ENCODE data around the gene ARMC5. TPM values are rescaled to one million over a fixed set of nuclear protein-coding genes. Genes with fewer than 3 reads are reported as not detected.

Gene ARMC5
- total and polyA plus RNA-seq, 9 of the 15 experiments (the other 6 are each of a cell fraction or from before 2014, with no cell fraction given), result 0.11 to 13.5 (median 2.1) TPM

DNA sequence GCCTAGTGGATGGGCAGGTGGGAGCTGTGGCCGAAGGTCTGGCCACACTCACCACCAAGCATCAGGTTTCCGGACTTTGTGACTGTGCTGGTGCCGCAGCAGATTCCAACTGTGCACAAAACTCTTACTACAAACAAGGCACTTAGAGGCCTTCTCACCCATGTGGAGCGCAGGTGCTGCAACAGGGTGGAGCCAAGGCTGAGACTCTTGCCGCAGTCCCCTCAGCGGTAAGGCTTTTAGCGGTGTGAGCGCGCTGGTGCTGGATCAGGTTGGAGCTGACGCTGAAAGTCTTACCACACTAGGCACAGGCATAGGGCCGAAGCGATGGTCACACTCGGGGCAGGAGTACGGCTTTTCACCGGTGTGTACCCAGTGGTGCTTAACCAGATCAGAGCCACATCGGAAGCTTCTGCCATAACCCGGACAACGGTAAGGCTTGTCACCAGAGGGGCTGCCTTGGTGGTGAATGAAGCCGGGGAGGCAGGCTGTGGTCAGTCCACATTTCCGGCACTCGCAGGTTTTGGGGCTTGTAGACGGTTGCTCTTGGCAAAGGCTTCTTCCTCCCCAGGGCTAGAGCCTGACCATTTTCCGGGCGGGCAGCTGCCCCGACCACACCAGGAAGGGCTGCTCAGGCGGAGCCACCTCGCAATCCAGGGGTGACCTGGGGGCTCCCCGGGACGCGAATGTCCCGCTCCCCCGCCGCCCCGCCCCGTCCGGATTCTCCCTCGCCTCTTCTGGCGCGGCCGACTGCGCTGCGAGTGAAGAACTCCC, 1.0 kb upstream of the ARMC5 start (continued):
- TF ChIP-seq MAZ (CRISPR knock-in tag; conservative IDR thresholded peaks at IDR 0.05 in 1 of 2, IDR thresholded peaks at IDR 0.05 in 1 of 2) (peak in 1 of 2 experiments; percentile 9; a peak in 1 of 4 replicates), CEBPG (CRISPR knock-in tag; IDR thresholded peaks at IDR 0.05) (peak; percentile 26; the same call in 1 of the 2 replicates), CEBPG (tag; conservative IDR thresholded peaks at IDR 0.05 in 1 of 2, IDR thresholded peaks at IDR 0.05 in 1 of 2) (no peak), ZZZ3 (IDR thresholded peaks at IDR 0.05) (no peak), HDAC1 (IDR thresholded peaks at IDR 0.05) (peak in 1 of 2 experiments; percentile 50; a peak in 1 of 4 replicates), ZNF785 (CRISPR knock-in tag; IDR thresholded peaks at IDR 0.05) (no peak), GATAD2A (IDR thresholded peaks at IDR 0.05) (no peak), HDAC2 (IDR thresholded peaks at IDR 0.05) (peak; percentile 22; the same call in 1 of the 2 replicates), NONO (IDR thresholded peaks at IDR 0.05; ENCODE audit: low read depth in 2 of 2, low read length in 1 of 2) (peak in 1 of 2 experiments; percentile 94; a peak in 2 of 4 replicates), CREB1 (IDR thresholded peaks at IDR 0.05) (no peak), CREB1 (CRISPR knock-in tag; IDR thresholded peaks at IDR 0.05) (peak; percentile 38; the same call in 1 of the 2 replicates), HNRNPUL1 (IDR thresholded peaks at IDR 0.05; ENCODE audit: low read length) (no peak), TAF1 (IDR thresholded peaks at IDR 0.05; ENCODE audit: control insufficient read depth, extremely low read depth, insufficient read depth, low read length, severe bottlenecking) (peak; percentile 61), NRF1 (conservative IDR thresholded peaks at IDR 0.05 in 1 of 2, IDR thresholded peaks at IDR 0.05 in 1 of 2) (peak; percentile 49 to 67; a peak in 3 of 4 replicates), L3MBTL2 (IDR thresholded peaks at IDR 0.05) (peak; percentile 70), ZNF12 (CRISPR knock-in tag; IDR thresholded peaks at IDR 0.05) (0 out of 2 replicates have a peak, but pooled peaks have one; percentile 49), GABPB2 (CRISPR knock-in tag; conservative IDR thresholded peaks at IDR 0.05) (no peak)
- TF ChIP-seq, protein P1, sequence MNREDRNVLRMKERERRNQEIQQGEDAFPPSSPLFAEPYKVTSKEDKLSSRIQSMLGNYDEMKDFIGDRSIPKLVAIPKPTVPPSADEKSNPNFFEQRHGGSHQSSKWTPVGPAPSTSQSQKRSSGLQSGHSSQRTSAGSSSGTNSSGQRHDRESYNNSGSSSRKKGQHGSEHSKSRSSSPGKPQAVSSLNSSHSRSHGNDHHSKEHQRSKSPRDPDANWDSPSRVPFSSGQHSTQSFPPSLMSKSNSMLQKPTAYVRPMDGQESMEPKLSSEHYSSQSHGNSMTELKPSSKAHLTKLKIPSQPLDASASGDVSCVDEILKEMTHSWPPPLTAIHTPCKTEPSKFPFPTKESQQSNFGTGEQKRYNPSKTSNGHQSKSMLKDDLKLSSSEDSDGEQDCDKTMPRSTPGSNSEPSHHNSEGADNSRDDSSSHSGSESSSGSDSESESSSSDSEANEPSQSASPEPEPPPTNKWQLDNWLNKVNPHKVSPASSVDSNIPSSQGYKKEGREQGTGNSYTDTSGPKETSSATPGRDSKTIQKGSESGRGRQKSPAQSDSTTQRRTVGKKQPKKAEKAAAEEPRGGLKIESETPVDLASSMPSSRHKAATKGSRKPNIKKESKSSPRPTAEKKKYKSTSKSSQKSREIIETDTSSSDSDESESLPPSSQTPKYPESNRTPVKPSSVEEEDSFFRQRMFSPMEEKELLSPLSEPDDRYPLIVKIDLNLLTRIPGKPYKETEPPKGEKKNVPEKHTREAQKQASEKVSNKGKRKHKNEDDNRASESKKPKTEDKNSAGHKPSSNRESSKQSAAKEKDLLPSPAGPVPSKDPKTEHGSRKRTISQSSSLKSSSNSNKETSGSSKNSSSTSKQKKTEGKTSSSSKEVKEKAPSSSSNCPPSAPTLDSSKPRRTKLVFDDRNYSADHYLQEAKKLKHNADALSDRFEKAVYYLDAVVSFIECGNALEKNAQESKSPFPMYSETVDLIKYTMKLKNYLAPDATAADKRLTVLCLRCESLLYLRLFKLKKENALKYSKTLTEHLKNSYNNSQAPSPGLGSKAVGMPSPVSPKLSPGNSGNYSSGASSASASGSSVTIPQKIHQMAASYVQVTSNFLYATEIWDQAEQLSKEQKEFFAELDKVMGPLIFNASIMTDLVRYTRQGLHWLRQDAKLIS (CRISPR knock-in tag; IDR thresholded peaks at IDR 0.05), result 0 out of 2 replicates have a peak, but pooled peaks have one; percentile 8
- TF ChIP-seq, protein P2, sequence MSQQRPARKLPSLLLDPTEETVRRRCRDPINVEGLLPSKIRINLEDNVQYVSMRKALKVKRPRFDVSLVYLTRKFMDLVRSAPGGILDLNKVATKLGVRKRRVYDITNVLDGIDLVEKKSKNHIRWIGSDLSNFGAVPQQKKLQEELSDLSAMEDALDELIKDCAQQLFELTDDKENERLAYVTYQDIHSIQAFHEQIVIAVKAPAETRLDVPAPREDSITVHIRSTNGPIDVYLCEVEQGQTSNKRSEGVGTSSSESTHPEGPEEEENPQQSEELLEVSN (IDR thresholded peaks at IDR 0.05; ENCODE audit: borderline replicate concordance in 1 of 2, extremely low read depth in 1 of 2, insufficient read depth in 1 of 2, insufficient read length in 1 of 2, low read depth in 1 of 2, low read length in 1 of 2, poor library complexity in 1 of 2, severe bottlenecking in 1 of 2), result peak in 1 of 2 experiments; percentile 51
- TF ChIP-seq, protein P3, sequence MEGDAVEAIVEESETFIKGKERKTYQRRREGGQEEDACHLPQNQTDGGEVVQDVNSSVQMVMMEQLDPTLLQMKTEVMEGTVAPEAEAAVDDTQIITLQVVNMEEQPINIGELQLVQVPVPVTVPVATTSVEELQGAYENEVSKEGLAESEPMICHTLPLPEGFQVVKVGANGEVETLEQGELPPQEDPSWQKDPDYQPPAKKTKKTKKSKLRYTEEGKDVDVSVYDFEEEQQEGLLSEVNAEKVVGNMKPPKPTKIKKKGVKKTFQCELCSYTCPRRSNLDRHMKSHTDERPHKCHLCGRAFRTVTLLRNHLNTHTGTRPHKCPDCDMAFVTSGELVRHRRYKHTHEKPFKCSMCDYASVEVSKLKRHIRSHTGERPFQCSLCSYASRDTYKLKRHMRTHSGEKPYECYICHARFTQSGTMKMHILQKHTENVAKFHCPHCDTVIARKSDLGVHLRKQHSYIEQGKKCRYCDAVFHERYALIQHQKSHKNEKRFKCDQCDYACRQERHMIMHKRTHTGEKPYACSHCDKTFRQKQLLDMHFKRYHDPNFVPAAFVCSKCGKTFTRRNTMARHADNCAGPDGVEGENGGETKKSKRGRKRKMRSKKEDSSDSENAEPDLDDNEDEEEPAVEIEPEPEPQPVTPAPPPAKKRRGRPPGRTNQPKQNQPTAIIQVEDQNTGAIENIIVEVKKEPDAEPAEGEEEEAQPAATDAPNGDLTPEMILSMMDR (IDR thresholded peaks at IDR 0.05 in 2 of 3, conservative IDR thresholded peaks at IDR 0.05 in 1 of 3; ENCODE audit: insufficient read depth in 2 of 3, low read depth in 1 of 3, low read length in 3 of 3), result peak in 2 of 3 experiments; percentile 36 to 61; a peak in 2 of 6 replicates
